Lower lobe of right lung (tissue), 2 donors: Measurements from ENCODE around the gene TAPBPL. TPM values are rescaled to one million over a fixed set of nuclear protein-coding genes. Genes with fewer than 3 reads are reported as not detected.
"Not testable (repeated sequence)": the region's sequence is repeated elsewhere in the genome, so short reads cannot be mapped to it uniquely, and the experiment has no call there.

Source experiments
- ATAC-seq, 2 donors: fragments of 200-7000 bp; cut with Tn5 transposase; one replicate each; pipeline ENCODE4 v1.9.1; 2020 to 2022; ENCODE audit warnings: mild to moderate bottlenecking in 2 of 2, moderate library complexity in 2 of 2
- DNase-seq: peaks from one replicate; pipeline ENCODE4 v3.0.0-alpha.2; 2020
- H3K27ac ChIP-seq: fragments of 200-600 bp; one replicate; pipeline ENCODE4 v1.8.0; 2022
- H3K27me3 ChIP-seq: fragments of 200-600 bp; one replicate; pipeline ENCODE4 v1.8.0; 2022; ENCODE audit warnings: low read depth
- H3K36me3 ChIP-seq: fragments of 200-600 bp; one replicate; pipeline ENCODE4 v1.8.0; 2022; ENCODE audit warnings: mild to moderate bottlenecking
- H3K4me1 ChIP-seq: fragments of 200-600 bp; one replicate; pipeline ENCODE4 v1.8.0; 2022
- H3K4me3 ChIP-seq: fragments of 200-600 bp; one replicate; pipeline ENCODE4 v1.8.0; 2022; ENCODE audit warnings: mild to moderate bottlenecking
- H3K9me3 ChIP-seq: fragments of 200-600 bp; one replicate; pipeline ENCODE4 v1.8.0; 2022
- CTCF ChIP-seq: fragments of 200-600 bp; IDR thresholded peaks from one replicate; pipeline ENCODE4 v1.8.0; 2022; ENCODE audit warnings: antibody characterized with exemption, mild to moderate bottlenecking
- intact Hi-C: fragments of 100-400 bp; cut with DNase I; formaldehyde crosslinking; loops from one replicate; pipeline ENCODE4 v1.11.0; 2022
- total RNA-seq: library from RNA; stranded (reverse); fragmentation: NEBNext Ultra II Directional; extraction: Animal tissue kit (Norgen Biotek cat#: 25700); gene quantifications from one replicate; pipeline ENCODE4 v1.2.1, GENCODE V29; 2021
- donor health status: DM: no; HTN: yes; CAD: no; lungs with severe emphysema.

Gene TAPBPL
- total RNA-seq, 1 donor from 2014 or later: 32.4 TPM

- no peak overlapping the region for H3K27ac ChIP-seq
- intact Hi-C loops: no loop called here
- H3K36me3 ChIP-seq: peaks cover 1% of the 10 kb centered on the region
- TF ChIP-seq CTCF: no peak
- ATAC-seq: no peak
- no peak for DNase-seq
- peaks cover 28% of the 10 kb centered on the region for H3K4me1 ChIP-seq
- H3K4me3 ChIP-seq: no peak overlapping the region
- H3K27me3 ChIP-seq: no peaks in the 10 kb centered on the region
- no peaks in the 10 kb centered on the region for H3K9me3 ChIP-seq
Observed at GRCh38 chr12:6472491-6472890, 20.6 kb downstream of the TAPBPL start.

- intact Hi-C loops: not testable (repeated sequence)
Observed at GRCh38 chr12:6475233-6475975, 23.6 kb downstream of the TAPBPL start.

GRCh38 chr12:6476489-6476888 is 24.6 kb downstream of the TAPBPL start:
- H3K4me3 ChIP-seq: no peak overlapping the region
- H3K9me3 ChIP-seq: no peaks in the 10 kb centered on the region
- ATAC-seq (peak in 1 of 2 donors; percentile 42), DNase-seq (no peak)
- no peaks in the 10 kb centered on the region for H3K36me3 ChIP-seq
- H3K4me1 ChIP-seq: peaks cover 2% of the 10 kb centered on the region
- intact Hi-C loops: no loop called here
- no peaks in the 10 kb centered on the region for H3K27me3 ChIP-seq
- no peak for TF ChIP-seq CTCF
- H3K27ac ChIP-seq: no peak overlapping the region

More at GRCh38 chr12:6475233-6475975, 23.6 kb downstream of the TAPBPL start:
- DNase-seq, H3K27ac ChIP-seq, H3K4me1 ChIP-seq, H3K4me3 ChIP-seq, H3K36me3 ChIP-seq, ATAC-seq, H3K27me3 ChIP-seq, H3K9me3 ChIP-seq: not testable (repeated sequence)

GRCh38 chr12:6477601-6478377 is 25.9 kb downstream of the TAPBPL start:
- intact Hi-C loops, DNase-seq, H3K9me3 ChIP-seq, H3K4me1 ChIP-seq, H3K36me3 ChIP-seq, H3K4me3 ChIP-seq, H3K27me3 ChIP-seq, ATAC-seq, H3K27ac ChIP-seq: not testable (repeated sequence)

- no peak for ATAC-seq
- TF ChIP-seq CTCF: no peak
- DNase-seq: no peak
- intact Hi-C loops: no loop called here
- H3K4me1 ChIP-seq: no peaks in the 10 kb centered on the region
- H3K27ac ChIP-seq: no peak overlapping the region
- no peak overlapping the region for H3K4me3 ChIP-seq
- no peaks in the 10 kb centered on the region for H3K36me3 ChIP-seq
- H3K9me3 ChIP-seq: no peaks in the 10 kb centered on the region
- H3K27me3 ChIP-seq: no peaks in the 10 kb centered on the region
Observed at GRCh38 chr12:6478416-6478815, 26.6 kb downstream of the TAPBPL start.

- Histone ChIP-seq H3K4me3 (no peak overlapping the region), H3K9me3 (no peaks in the 10 kb centered on the region), H3K27ac (no peak overlapping the region), H3K27me3 (no peaks in the 10 kb centered on the region), H3K36me3 (peaks cover 6% of the 10 kb centered on the region), H3K4me1 (peaks cover 9% of the 10 kb centered on the region)
- ATAC-seq: no peak
- no peak for TF ChIP-seq CTCF
- intact Hi-C loops: no loop called here
- no peak for DNase-seq
Observed at GRCh38 chr12:6488240-6488639, 36.4 kb downstream of the TAPBPL start.
